Spinal cord (tissue), 10 donors: ENCODE data around the gene TRPV4. TPM values are rescaled to one million over a fixed set of nuclear protein-coding genes. Genes with fewer than 3 reads are reported as not detected.

Experiments
- DNase-seq, 6 donors: peaks; one replicate each; pipeline versions ENCODE4 v3.0.0 to v3.0.0-alpha.2; 2013 to 2015; ENCODE audit warnings: low spot score in 6 of 6, low read depth in 4 of 6
- H3K27ac ChIP-seq: one replicate; pipeline ENCODE4 v1.5.1; 2013; ENCODE audit warnings: low read depth, low read length, control low read depth
- H3K27me3 ChIP-seq: one replicate; pipeline ENCODE4 v1.6.1; 2013; ENCODE audit warnings: low read length; ENCODE audit not compliant: control insufficient read depth, insufficient read depth
- H3K36me3 ChIP-seq: one replicate; pipeline ENCODE4 v1.6.1; 2013; ENCODE audit warnings: low read length; ENCODE audit not compliant: control insufficient read depth, insufficient read depth
- H3K4me1 ChIP-seq: one replicate; pipeline ENCODE4 v1.6.1; 2013; ENCODE audit warnings: low read length; ENCODE audit not compliant: control insufficient read depth, insufficient read depth
- H3K4me3 ChIP-seq: one replicate; pipeline ENCODE4 v1.5.1; 2013; ENCODE audit warnings: low read depth, low read length, control low read depth
- H3K9me3 ChIP-seq: one replicate; pipeline ENCODE4 v1.6.1; 2013; ENCODE audit warnings: low read length; ENCODE audit not compliant: control insufficient read depth, insufficient read depth
- WGBS: methylation state at CpG from one replicate; pipeline ENCODE4 v1.1.5; 2013; ENCODE audit warnings: missing lambda C conversion rate; ENCODE audit not compliant: insufficient coverage; 5-methylcytosine and 5-hydroxymethylcytosine counted together
- polyA plus RNA-seq, 2 donors: library from polyadenylated mRNA; unstranded; fragments of 120-200 nt; gene quantifications; one replicate each; pipeline ENCODE4 v1.2.1, GENCODE V29; 2013; ENCODE audit not compliant: insufficient read length in 2 of 2
- total RNA-seq, 2 donors: library from RNA; depleted of rRNA in 1 of 2; stranded (reverse); fragments of 120-200 nt in 1 of 2; fragments of >200 nt in 1 of 2; gene quantifications; one replicate each; pipeline versions ENCODE4 v1.2.3 to v1.2.4, GENCODE V29; 2013 to 2014
- donor health status: healthy.

The TRPV4 gene
- total and polyA plus RNA-seq, 4 donors = 0.50 to 3.8 (median 0.89) TPM

- H3K27me3 ChIP-seq = peaks cover 2% of the 10 kb centered on the region
- H3K4me1 ChIP-seq = peaks cover 4% of the 10 kb centered on the region
- WGBS = 64% methylated on average over 16 of the region's 20 CpGs
Observed at GRCh38 chr12:109814600-109815150, 18.5 kb downstream of the TRPV4 start.

GRCh38 chr12:109813810-109814416 is 19.3 kb downstream of the TRPV4 start:
- Histone ChIP-seq H3K4me1 (peaks cover 4% of the 10 kb centered on the region), H3K36me3 (no peaks in the 10 kb centered on the region), H3K27ac (no peak overlapping the region), H3K27me3 (peaks cover 2% of the 10 kb centered on the region), H3K9me3 (no peaks in the 10 kb centered on the region), H3K4me3 (no peak overlapping the region)
- 93% methylated on average over 4 of the region's 6 CpGs for WGBS
- DNase-seq = no peak

More at GRCh38 chr12:109814600-109815150, 18.5 kb downstream of the TRPV4 start:
- Histone ChIP-seq H3K36me3 (no peaks in the 10 kb centered on the region), H3K27ac (no peak overlapping the region), H3K4me3 (no peak overlapping the region), H3K9me3 (no peaks in the 10 kb centered on the region)
- peak in 1 of 6 donors; percentile 16 for DNase-seq

DNA sequence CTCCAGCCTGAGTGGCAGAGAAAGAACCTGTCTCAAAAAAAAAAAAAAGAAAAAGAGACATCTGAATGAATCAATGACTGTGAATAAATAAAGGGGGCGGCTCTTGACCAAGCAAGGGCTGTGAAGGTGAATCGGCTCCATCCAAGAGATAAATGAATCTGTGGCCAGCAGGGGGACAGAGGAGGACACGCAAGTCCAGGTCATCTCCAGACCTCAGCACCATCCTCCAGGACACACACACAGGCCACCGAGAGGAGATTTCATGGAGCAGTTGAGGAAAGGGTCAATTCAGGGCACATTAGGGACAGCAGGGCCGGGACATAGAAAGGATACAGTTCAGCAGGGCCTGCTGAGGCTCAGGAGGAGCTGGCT is 21.6 kb downstream of the TRPV4 start:
- no peak overlapping the region for H3K27ac ChIP-seq
- H3K4me1 ChIP-seq = peaks cover 4% of the 10 kb centered on the region
- WGBS = 63% methylated on average over 3 of the region's 5 CpGs

DNA sequence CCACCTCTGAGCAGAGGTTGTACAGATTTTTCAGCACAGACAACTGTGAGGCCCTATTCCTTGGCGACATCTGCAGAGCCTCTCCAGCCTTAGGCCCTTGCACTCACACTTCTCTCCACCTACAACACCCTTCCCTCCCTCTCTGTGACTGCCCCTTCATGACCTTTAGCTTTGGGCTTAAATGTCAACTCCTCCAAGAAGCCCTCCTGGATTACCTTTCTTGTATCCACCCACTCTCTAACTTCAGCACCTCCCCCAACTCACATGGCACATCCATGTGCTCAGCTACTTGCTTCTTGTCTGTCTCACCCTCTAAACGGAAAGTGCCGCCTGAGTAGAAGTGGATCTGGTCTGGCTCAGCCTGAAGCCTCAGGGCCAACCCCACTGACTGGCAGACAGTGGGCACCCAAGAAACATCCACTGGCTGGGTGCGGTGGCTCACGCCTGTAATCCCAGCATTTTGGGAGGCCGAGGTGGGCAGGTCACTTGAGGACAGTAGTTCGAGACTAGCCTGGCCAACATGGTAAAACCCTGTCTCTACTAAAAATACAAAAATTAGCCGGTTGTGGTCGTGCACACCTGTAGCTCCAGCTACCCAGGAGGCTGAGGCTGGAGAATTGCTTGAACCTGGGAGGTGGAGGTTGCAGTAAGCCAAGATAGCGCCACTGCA is 22.1 kb downstream of the TRPV4 start:
- DNase-seq = no peak
- WGBS = 92% methylated on average over 7 of the region's 10 CpGs
- H3K4me1 ChIP-seq = peaks cover 4% of the 10 kb centered on the region
- no peaks in the 10 kb centered on the region for H3K27me3 ChIP-seq
- H3K9me3 ChIP-seq = no peaks in the 10 kb centered on the region
- no peak overlapping the region for H3K4me3 ChIP-seq
- no peak overlapping the region for H3K27ac ChIP-seq
- no peaks in the 10 kb centered on the region for H3K36me3 ChIP-seq

More for the DNA sequence above, 21.6 kb downstream of the TRPV4 start:
- no peaks in the 10 kb centered on the region for H3K36me3 ChIP-seq
- DNase-seq = no peak
- no peak overlapping the region for H3K4me3 ChIP-seq
- no peaks in the 10 kb centered on the region for H3K9me3 ChIP-seq
- no peaks in the 10 kb centered on the region for H3K27me3 ChIP-seq

DNA sequence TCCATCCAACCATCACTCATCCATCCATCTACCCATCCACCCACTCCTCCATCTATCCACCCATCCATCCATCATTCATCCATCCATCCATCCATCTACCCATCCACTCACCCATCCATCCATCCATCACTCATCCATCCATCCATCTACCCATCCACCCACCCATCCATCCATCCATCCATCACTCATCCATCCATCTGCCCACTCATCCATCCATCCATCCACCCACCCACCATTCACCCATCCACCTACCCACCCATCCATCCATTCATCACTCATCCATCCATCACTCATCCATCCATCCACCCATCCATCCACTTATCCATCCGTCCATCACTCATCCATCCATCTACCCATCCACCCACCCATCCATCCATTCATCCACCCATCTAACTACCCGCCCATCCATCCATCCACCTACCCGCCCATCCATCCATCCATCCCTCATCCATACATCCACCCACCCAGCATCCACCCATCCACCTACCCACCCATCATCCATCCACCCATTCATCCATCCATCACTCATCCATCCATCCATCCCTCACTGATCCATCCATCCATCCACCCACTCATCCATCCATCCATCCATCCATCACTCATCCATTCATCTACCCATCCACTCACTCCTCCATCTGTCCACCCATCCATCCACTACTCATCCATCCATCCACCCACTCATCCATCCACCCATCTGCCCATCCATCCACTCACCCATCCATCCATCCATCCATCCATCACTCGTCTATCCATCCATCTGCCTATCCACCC is 24.1 kb downstream of the TRPV4 start:
- WGBS = 96% methylated on average over 3 of the region's 4 CpGs

DNA sequence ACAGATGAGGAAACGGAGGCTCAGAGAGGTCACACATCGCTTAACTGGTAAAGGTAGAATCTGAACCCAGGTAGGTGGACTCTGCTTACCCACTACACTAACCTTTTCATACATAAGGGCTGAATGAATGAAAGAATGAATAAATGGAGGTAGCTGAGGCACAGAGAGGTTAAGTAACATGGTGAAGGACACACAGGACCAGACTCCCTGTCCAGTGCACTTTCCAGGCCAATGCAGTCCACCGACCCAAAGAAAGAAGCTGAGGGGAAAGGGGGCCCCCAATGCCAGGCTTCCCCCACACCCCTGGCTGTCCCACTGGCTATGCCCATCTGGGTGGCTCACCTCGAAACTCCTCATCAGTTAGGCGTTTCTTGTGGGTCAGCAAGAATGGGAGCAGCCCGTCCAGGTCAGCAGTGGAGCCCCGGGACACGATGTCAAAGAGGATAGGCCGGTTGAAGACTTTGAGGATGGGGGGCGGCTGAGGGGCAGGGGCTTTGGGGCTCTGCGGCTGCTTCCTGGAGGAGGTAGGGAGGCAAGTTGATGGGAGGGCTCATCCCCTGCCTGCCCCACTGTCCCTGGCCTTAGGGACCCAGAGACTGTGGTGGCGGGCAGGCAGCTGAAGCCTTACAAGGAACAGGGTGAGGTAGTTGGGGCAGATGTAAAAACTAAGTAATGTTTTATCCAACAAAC is 25.1 kb downstream of the TRPV4 start:
- Histone ChIP-seq H3K9me3 (no peaks in the 10 kb centered on the region), H3K4me1 (no peaks in the 10 kb centered on the region), H3K4me3 (no peak overlapping the region), H3K27ac (no peak overlapping the region), H3K36me3 (no peaks in the 10 kb centered on the region), H3K27me3 (no peaks in the 10 kb centered on the region)
- WGBS = 92% methylated on average over 8 of the region's 12 CpGs
- DNase-seq = no peak

More for the DNA sequence above, 24.1 kb downstream of the TRPV4 start:
- Histone ChIP-seq H3K9me3 (no peaks in the 10 kb centered on the region), H3K27ac (no peak overlapping the region), H3K27me3 (no peaks in the 10 kb centered on the region), H3K4me1 (no peaks in the 10 kb centered on the region), H3K36me3 (no peaks in the 10 kb centered on the region), H3K4me3 (no peak overlapping the region)
- DNase-seq = no peak

DNA sequence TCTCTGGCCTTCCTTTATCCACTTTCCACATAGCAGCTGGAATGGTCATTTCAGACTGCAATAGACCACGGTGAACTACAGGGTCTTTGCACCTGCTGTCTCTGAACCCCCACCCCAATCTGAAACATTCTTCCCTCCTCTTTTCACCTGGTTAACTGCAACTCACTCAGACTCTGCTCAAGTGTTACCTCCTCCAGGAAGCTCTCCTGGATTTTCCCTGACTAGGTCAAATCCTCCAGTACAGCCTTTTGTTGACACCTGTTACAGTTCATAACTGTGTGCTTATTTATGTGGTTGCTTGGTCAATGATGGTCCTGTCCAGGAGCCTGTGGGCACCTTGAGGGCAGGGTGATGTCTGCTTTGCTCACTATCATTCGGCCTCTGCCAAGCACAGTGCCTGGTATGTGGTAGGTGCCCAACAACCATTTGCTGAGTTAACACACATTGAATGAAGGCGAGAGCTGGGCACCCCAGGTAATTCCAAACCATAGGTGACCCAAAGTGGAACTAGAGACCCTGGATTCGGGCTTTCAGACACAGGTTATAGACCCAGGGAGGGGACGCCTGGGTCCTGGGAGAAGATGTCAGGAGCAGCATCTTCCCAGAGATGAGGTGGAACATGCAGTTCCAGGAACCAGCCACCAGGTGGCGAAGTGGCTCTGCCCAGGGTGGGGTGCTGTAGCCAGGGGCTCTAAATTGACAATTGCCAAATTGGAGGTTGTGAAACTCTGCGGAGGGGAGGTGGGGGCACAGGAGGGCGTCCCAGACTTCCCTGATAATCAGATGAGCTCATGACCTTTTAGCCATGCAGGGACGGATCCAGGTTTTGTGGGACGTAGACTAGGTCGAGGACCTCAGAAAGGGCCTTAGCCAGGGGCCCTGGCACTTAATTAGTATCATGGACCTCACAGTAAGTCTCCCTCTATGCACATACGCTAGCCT is 28.1 kb downstream of the TRPV4 start:
- Histone ChIP-seq H3K4me3 (no peak overlapping the region), H3K27ac (no peak overlapping the region), H3K27me3 (no peaks in the 10 kb centered on the region), H3K9me3 (no peaks in the 10 kb centered on the region), H3K36me3 (no peaks in the 10 kb centered on the region), H3K4me1 (no peaks in the 10 kb centered on the region)
- peak in 5 of 6 donors; percentile 1 to 68 (median 19) for DNase-seq
- 41% methylated on average over 12 of the region's 12 CpGs for WGBS

GRCh38 chr12:109803678-109804077 is 29.5 kb downstream of the TRPV4 start:
- no peaks in the 10 kb centered on the region for H3K4me1 ChIP-seq
- no peaks in the 10 kb centered on the region for H3K9me3 ChIP-seq
- H3K4me3 ChIP-seq = no peak overlapping the region
- no peak for DNase-seq
- no CpG with 5 or more reads among the region's 3 CpGs for WGBS
- H3K27ac ChIP-seq = no peak overlapping the region
- no peaks in the 10 kb centered on the region for H3K36me3 ChIP-seq
- H3K27me3 ChIP-seq = no peaks in the 10 kb centered on the region
